CD14-positive monocyte (primary cell): ENCODE measurements around the gene NSD2. TPM values are rescaled to one million over a fixed set of nuclear protein-coding genes. Genes with fewer than 3 reads are reported as not detected.

Source experiments
- DNase-seq, 3 donors: peaks; one replicate each; pipeline ENCODE4 v3.0.0-alpha.2; 2011 to 2022
- H2AFZ ChIP-seq: 2 replicates; pipeline ENCODE4 v1.6.0; 2012; ENCODE audit warnings: mild to moderate bottlenecking, low read depth, low read length, inconsistent platforms; ENCODE audit not compliant: insufficient read depth, poor library complexity, severe bottlenecking
- H3K27ac ChIP-seq, 2 donors: 1 replicate in 1 of 2; 2 replicates in 1 of 2; pipeline ENCODE4 v1.5.1; 2012 to 2013; ENCODE audit warnings: low read length in 2 of 2, control low read depth in 1 of 2, inconsistent platforms in 1 of 2, low read depth in 1 of 2, mild to moderate bottlenecking in 1 of 2
- H3K27me3 ChIP-seq, 2 donors: one replicate each; pipeline versions ENCODE4 v1.6.0 to v1.6.1; 2011 to 2013; ENCODE audit warnings: low read length in 2 of 2; ENCODE audit not compliant: control insufficient read depth in 2 of 2, insufficient read depth in 2 of 2
- H3K36me3 ChIP-seq, 2 donors: replicated peaks in 1 of 2; 1 replicate in 1 of 2; 2 replicates in 1 of 2; pipeline versions ENCODE4 v1.5.1 to v1.6.1; 2012 to 2013; ENCODE audit warnings: low read length in 2 of 2, control low read depth in 1 of 2, inconsistent platforms in 1 of 2, mild to moderate bottlenecking in 1 of 2; ENCODE audit not compliant: insufficient read depth in 2 of 2, control insufficient read depth in 1 of 2
- H3K4me1 ChIP-seq, 2 donors: 1 replicate in 1 of 2; 2 replicates in 1 of 2; pipeline versions ENCODE4 v1.5.1 to v1.6.1; 2012 to 2013; ENCODE audit warnings: low read length in 2 of 2, control low read depth in 1 of 2, inconsistent platforms in 1 of 2, mild to moderate bottlenecking in 1 of 2, moderate library complexity in 1 of 2; ENCODE audit not compliant: insufficient read depth in 2 of 2, control insufficient read depth in 1 of 2
- H3K4me2 ChIP-seq: replicated peaks from 2 replicates; pipeline ENCODE3; 2012; ENCODE audit warnings: low read length, moderate library complexity, mild to moderate bottlenecking; ENCODE audit not compliant: poor library complexity, severe bottlenecking; ENCODE audit errors: extremely low read depth
- H3K4me3 ChIP-seq, 3 experiments: fragments of 200-600 bp in 1 of 3; sonication (generic) in 1 of 3; replicated peaks in 1 of 3; 1 replicate in 2 of 3; 2 replicates in 1 of 3; pipeline ENCODE4 v1.5.1; 2011 to 2013; ENCODE audit warnings: low read length in 3 of 3, mild to moderate bottlenecking in 3 of 3, control low read depth in 2 of 3, low read depth in 2 of 3, inconsistent platforms in 1 of 3, moderate library complexity in 1 of 3
- H3K79me2 ChIP-seq: 2 replicates; pipeline ENCODE4 v1.6.0; 2012; ENCODE audit warnings: mild to moderate bottlenecking, control low read depth, inconsistent platforms, low read length, moderate library complexity; ENCODE audit not compliant: insufficient read depth
- H3K9ac ChIP-seq: 2 replicates; pipeline ENCODE4 v1.6.0; 2017; ENCODE audit warnings: low read length, mild to moderate bottlenecking; ENCODE audit not compliant: insufficient read depth, poor library complexity, severe bottlenecking
- H3K9me3 ChIP-seq, 2 donors: replicated peaks in 1 of 2; 1 replicate in 1 of 2; 2 replicates in 1 of 2; pipeline versions ENCODE4 v1.5.1 to v1.6.1; 2012 to 2013; ENCODE audit warnings: low read length in 2 of 2, control low read depth in 1 of 2; ENCODE audit not compliant: control insufficient read depth in 1 of 2, insufficient read depth in 1 of 2
- H4K20me1 ChIP-seq: 2 replicates; pipeline ENCODE4 v1.6.0; 2012; ENCODE audit warnings: mild to moderate bottlenecking, low read length, control low read depth, moderate library complexity; ENCODE audit not compliant: insufficient read depth
- H3K27ac Mint-ChIP-seq, 7 donors: one replicate each; pipeline ENCODE4 v1.8.0; 2020; ENCODE audit warnings: mild to moderate bottlenecking in 7 of 7, mixed read lengths in 7 of 7, moderate library complexity in 6 of 7, inconsistent platforms in 2 of 7
- H3K27me3 Mint-ChIP-seq, 3 donors: one replicate each; pipeline ENCODE4 v1.8.0; 2021 to 2022; ENCODE audit warnings: low read depth in 3 of 3, mild to moderate bottlenecking in 3 of 3, mixed read lengths in 3 of 3, moderate library complexity in 3 of 3, inconsistent platforms in 1 of 3
- H3K36me3 Mint-ChIP-seq, 2 donors: one replicate each; pipeline ENCODE4 v1.8.0; 2020; ENCODE audit warnings: mixed read lengths in 2 of 2, inconsistent platforms in 1 of 2, mild to moderate bottlenecking in 1 of 2
- H3K4me1 Mint-ChIP-seq: one replicate; pipeline ENCODE4 v1.8.0; 2020; ENCODE audit warnings: mild to moderate bottlenecking, mixed read lengths
- H3K4me3 Mint-ChIP-seq, 2 donors: one replicate each; pipeline ENCODE4 v1.8.0; 2020; ENCODE audit warnings: mild to moderate bottlenecking in 2 of 2, mixed read lengths in 2 of 2, moderate library complexity in 1 of 2
- H3K9me3 Mint-ChIP-seq, 7 donors: one replicate each; pipeline ENCODE4 v1.8.0; 2020 to 2022; ENCODE audit warnings: mixed read lengths in 7 of 7, mild to moderate bottlenecking in 6 of 7, moderate library complexity in 6 of 7, inconsistent platforms in 2 of 7
- WGBS: methylation state at CpG from one replicate; pipeline ENCODE4 v1.1.5; 2013; ENCODE audit warnings: missing lambda C conversion rate; ENCODE audit not compliant: insufficient coverage; 5-methylcytosine and 5-hydroxymethylcytosine counted together
- intact Hi-C, 2 donors: fragments of 100-400 bp; cut with micrococcal nuclease; formaldehyde crosslinking; loops; one replicate each; pipeline versions ENCODE4 v1.15.0 to v1.15.1; 2023
- polyA plus RNA-seq, 3 donors: library from polyadenylated mRNA; depleted of rRNA in 1 of 3; unstranded in 2 of 3; stranded (reverse) in 1 of 3; fragments of 300-500 nt in 2 of 3; fragments of >200 nt in 1 of 3; fragmentation: Illumina TruSeq in 2 of 3; gene quantifications; 1 replicate in 2 of 3; 2 replicates in 1 of 3; pipeline ENCODE4 v1.2.3, GENCODE V29; 2012 to 2021
- TF ChIP-seq, protein P1 (sequence below): fragments of 200-600 bp; IDR thresholded peaks from one replicate; pipeline ENCODE4 v1.8.0; 2022; ENCODE audit warnings: antibody characterized with exemption, mild to moderate bottlenecking

The NSD2 gene
- polyA plus RNA-seq, 3 donors = 1.9 to 8.7 (median 2.3) TPM

DNA sequence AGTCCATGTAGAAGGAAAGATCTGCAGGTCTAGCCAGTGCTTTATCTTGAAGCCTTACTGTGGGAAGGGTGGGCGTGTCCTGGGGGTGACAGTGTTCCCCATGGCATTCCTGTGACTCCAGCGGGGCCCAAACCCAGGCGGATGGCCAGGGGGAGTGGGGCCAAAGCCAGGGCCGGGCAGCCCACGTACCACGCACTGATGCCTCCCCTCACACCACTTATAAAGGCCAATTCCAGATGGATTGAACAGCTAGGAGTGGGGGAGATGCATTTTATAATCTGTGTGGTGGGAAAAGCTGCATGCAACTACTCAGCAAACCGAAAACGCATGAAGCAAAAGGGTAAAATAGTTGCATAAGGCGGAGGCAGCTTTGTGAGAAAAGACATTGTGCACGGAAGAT is 101.2 kb downstream of the NSD2 start:
- Mint-ChIP-seq H3K4me1 (no peaks in the 10 kb centered on the region), H3K27ac (peak overlapping the region in 1 of 7 donors; percentile 9), H3K9me3 (no peaks in the 10 kb centered on the region), H3K27me3 (peaks cover 0 to 4% (median 2%) of the 10 kb centered on the region in 3 donors), H3K36me3 (peaks cover 76 to 97% of the 10 kb centered on the region in 2 donors), H3K4me3 (no peak overlapping the region)
- no peak overlapping the region for H3K9ac ChIP-seq
- H3K9me3 ChIP-seq = no peaks in the 10 kb centered on the region
- no peak overlapping the region for H3K4me2 ChIP-seq
- no peaks in the 10 kb centered on the region for H4K20me1 ChIP-seq
- H3K36me3 ChIP-seq = peaks cover 54 to 100% of the 10 kb centered on the region in 2 donors
- TF ChIP-seq, protein P1, sequence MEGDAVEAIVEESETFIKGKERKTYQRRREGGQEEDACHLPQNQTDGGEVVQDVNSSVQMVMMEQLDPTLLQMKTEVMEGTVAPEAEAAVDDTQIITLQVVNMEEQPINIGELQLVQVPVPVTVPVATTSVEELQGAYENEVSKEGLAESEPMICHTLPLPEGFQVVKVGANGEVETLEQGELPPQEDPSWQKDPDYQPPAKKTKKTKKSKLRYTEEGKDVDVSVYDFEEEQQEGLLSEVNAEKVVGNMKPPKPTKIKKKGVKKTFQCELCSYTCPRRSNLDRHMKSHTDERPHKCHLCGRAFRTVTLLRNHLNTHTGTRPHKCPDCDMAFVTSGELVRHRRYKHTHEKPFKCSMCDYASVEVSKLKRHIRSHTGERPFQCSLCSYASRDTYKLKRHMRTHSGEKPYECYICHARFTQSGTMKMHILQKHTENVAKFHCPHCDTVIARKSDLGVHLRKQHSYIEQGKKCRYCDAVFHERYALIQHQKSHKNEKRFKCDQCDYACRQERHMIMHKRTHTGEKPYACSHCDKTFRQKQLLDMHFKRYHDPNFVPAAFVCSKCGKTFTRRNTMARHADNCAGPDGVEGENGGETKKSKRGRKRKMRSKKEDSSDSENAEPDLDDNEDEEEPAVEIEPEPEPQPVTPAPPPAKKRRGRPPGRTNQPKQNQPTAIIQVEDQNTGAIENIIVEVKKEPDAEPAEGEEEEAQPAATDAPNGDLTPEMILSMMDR = no peak
- no peak overlapping the region for H2AFZ ChIP-seq
- WGBS = 100% methylated on average over 3 of the region's 10 CpGs
- intact Hi-C loops = no loop called here
- no peaks in the 10 kb centered on the region for H3K79me2 ChIP-seq
- H3K4me1 ChIP-seq = no peaks in the 10 kb centered on the region
- no peak for DNase-seq
- H3K27ac ChIP-seq = no peak overlapping the region
- H3K27me3 ChIP-seq = no peaks in the 10 kb centered on the region
- H3K4me3 ChIP-seq = no peak overlapping the region

DNA sequence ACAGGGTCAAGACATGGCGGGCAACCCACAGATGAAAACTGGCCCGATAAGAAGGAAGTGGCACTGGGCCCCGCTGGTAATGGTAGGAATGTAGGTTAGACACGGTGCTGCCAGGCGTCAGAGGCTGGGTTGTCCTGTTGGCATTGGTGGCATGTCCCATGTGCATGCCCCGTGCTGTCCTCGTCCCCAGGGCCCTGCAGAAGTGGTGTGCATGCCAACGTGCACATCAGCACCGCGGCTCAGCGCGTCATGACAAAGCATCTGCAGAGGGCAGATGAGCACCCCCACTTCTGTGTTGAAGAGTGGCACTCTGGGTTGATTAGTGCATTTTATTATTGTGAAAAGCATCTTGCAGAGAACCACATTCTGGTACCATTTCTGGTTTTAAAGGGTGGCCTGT is 102.0 kb downstream of the NSD2 start:
- no peak overlapping the region for H3K4me2 ChIP-seq
- no peak overlapping the region for H3K4me3 Mint-ChIP-seq
- peak overlapping the region in 2 of 7 donors; percentile 5 to 55 for H3K27ac Mint-ChIP-seq
- H3K4me1 ChIP-seq = no peaks in the 10 kb centered on the region
- intact Hi-C loops = no loop called here
- peaks cover 76 to 98% of the 10 kb centered on the region in 2 donors for H3K36me3 Mint-ChIP-seq
- DNase-seq = no peak
- H3K79me2 ChIP-seq = no peaks in the 10 kb centered on the region
- H2AFZ ChIP-seq = no peak overlapping the region
- H3K9me3 Mint-ChIP-seq = no peaks in the 10 kb centered on the region
- H3K9ac ChIP-seq = no peak overlapping the region
- H3K36me3 ChIP-seq = peaks cover 55 to 100% of the 10 kb centered on the region in 2 donors
- no peak overlapping the region for H3K27ac ChIP-seq
- peaks cover 0 to 4% (median 2%) of the 10 kb centered on the region in 3 donors for H3K27me3 Mint-ChIP-seq
- 96% methylated on average over 9 of the region's 12 CpGs for WGBS
- no peaks in the 10 kb centered on the region for H3K27me3 ChIP-seq
- no peaks in the 10 kb centered on the region for H3K9me3 ChIP-seq
- TF ChIP-seq, protein P1 = no peak
- H3K4me1 Mint-ChIP-seq = no peaks in the 10 kb centered on the region
- no peaks in the 10 kb centered on the region for H4K20me1 ChIP-seq
- H3K4me3 ChIP-seq = no peak overlapping the region
